ENCODE results near the gene SNW1. TPM values are rescaled to one million over a fixed set of nuclear protein-coding genes. Genes with fewer than 3 reads are reported as not detected.

SNW1 gene
- total RNA-seq: 10 to 100 TPM; 18.4 to 33.8 TPM
- 10 to 100 TPM; 17.3 to 18.4 TPM for polyA plus RNA-seq

DNA sequence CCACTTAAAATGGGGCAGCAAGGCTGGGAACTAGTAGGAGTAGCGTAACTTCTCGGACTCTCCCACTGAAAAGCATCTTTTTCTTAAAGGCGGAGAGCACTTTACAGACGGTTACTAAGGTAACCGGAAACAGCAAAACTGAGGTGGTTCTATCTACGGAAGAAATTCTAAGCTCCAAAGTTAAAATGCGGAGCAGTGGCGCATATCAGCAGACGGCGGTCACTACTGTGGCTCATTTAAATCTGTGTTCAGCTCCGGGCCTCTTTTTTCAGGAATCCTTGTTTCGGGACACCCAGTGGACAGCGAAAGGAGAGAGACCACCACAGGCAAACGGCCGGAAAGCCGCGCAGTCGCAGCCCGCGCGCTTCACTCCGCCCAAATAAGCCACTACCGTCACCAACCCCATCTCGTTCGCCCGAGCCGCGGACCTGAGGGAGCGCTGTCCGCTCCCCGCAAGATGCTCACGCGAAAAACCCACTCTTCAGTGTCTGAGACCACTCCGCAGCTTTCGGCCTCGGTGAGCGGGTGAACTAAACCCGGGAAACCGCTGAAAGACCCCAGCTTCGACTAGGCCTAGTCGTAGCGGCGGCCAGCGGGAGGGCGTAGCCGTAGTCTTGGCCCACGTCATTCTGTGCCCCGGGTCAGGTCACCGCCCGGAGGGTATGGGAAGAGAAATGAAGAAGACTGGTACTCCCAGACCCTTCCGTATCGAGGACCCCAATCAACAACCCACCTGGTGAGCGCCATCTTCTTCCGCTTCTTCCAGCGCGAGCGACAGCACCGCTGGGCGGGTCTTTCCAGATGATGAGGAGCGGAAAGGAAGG is at the start of gene SNW1:
Gene SNW1, minus strand, starts transcription at position 776 of the 824 bp plus-strand sequence. Its CDS starts 29 bp downstream, at position 747.
- TF ChIP-seq, protein P1, sequence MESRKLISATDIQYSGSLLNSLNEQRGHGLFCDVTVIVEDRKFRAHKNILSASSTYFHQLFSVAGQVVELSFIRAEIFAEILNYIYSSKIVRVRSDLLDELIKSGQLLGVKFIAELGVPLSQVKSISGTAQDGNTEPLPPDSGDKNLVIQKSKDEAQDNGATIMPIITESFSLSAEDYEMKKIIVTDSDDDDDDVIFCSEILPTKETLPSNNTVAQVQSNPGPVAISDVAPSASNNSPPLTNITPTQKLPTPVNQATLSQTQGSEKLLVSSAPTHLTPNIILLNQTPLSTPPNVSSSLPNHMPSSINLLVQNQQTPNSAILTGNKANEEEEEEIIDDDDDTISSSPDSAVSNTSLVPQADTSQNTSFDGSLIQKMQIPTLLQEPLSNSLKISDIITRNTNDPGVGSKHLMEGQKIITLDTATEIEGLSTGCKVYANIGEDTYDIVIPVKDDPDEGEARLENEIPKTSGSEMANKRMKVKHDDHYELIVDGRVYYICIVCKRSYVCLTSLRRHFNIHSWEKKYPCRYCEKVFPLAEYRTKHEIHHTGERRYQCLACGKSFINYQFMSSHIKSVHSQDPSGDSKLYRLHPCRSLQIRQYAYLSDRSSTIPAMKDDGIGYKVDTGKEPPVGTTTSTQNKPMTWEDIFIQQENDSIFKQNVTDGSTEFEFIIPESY (IDR thresholded peaks at IDR 0.05): no peak
- TF ChIP-seq YY1 (IDR thresholded peaks at IDR 0.05) (peak; percentile 98), GABPA (IDR thresholded peaks at IDR 0.05 in 1 of 2, conservative IDR thresholded peaks at IDR 0.05 in 1 of 2) (peak; percentile 38 to 88)
- TF ChIP-seq, protein P2, sequence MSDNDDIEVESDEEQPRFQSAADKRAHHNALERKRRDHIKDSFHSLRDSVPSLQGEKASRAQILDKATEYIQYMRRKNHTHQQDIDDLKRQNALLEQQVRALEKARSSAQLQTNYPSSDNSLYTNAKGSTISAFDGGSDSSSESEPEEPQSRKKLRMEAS (IDR thresholded peaks at IDR 0.05): peak; percentile 44
- Histone ChIP-seq H3K9ac (ENCODE audit: low read depth in 1 of 2, low read length in 2 of 2) (peak within 1 kb of the TSS; percentile 79 to 89), H3K4me1 (ENCODE audit: control insufficient read depth in 4 of 4, insufficient read depth in 4 of 4, low read length in 3 of 4) (peaks cover 7 to 19% (median 10%) of the 10 kb centered on the region in 4 donors), H3K36me3 (ENCODE audit: control insufficient read depth in 4 of 4, insufficient read depth in 3 of 4, low read depth in 1 of 4, low read length in 3 of 4) (peaks cover 0 to 2% (median 0%) of the 10 kb centered on the region in 4 donors), H3K27ac (ENCODE audit: low read depth in 1 of 2, low read length in 2 of 2) (peak within 1 kb of the TSS; percentile 82 to 85), H3K9me3 (ENCODE audit: control insufficient read depth in 4 of 4, low read length in 3 of 4) (no peaks in the 10 kb centered on the region), H3K27me3 (ENCODE audit: control insufficient read depth in 4 of 4, insufficient read depth in 4 of 4, low read length in 3 of 4) (no peaks in the 10 kb centered on the region), H3K4me3 (ENCODE audit: low read depth in 1 of 3, low read length in 3 of 3) (peak within 1 kb of the TSS; percentile 78 to 96 (median 93))
- peak; percentile 71 for DNase-seq (ENCODE audit: low spot score)
- under 1% methylated on average over 60 of the region's 60 CpGs for WGBS

DNA sequence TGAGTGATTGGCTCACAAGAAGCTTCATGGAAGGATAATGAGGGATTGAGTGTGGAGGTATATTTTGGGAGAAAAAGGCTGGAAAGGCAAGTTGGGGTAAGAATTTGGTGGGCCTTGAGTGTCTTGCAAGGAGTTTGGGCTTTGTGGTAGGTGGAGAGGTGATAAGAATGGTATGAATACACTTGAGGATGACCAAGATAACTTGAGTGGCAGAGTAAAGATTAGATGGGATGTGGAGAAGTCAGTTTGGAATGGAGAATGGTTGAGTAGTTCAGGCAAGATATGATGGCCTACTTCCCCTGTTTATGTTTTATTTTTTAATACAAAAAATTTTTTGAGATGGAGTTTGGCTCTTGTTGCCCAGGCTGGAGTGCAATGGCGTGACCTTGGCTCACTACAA is 48.1 kb upstream of the SNW1 start:
- no peaks in the 10 kb centered on the region for H3K27me3 ChIP-seq (ENCODE audit: control insufficient read depth in 4 of 4, insufficient read depth in 4 of 4, low read length in 3 of 4)
- no peaks in the 10 kb centered on the region for H3K4me1 ChIP-seq (ENCODE audit: control insufficient read depth in 4 of 4, insufficient read depth in 4 of 4, low read length in 3 of 4)
- no peaks in the 10 kb centered on the region for H3K36me3 ChIP-seq (ENCODE audit: control insufficient read depth in 4 of 4, insufficient read depth in 3 of 4, low read depth in 1 of 4, low read length in 3 of 4)
- H3K4me3 ChIP-seq (ENCODE audit: low read depth in 1 of 3, low read length in 3 of 3): no peak overlapping the region
- WGBS: 98% methylated on average over 1 of the region's 1 CpG
- DNase-seq (ENCODE audit: low spot score): no peak
- H3K9ac ChIP-seq (ENCODE audit: low read depth in 1 of 2, low read length in 2 of 2): no peak overlapping the region
- TF ChIP-seq FOXA1 (IDR thresholded peaks at IDR 0.05): no peak
- no peak for TF ChIP-seq NR2F2 (IDR thresholded peaks at IDR 0.05)
- TF ChIP-seq HNF4G (IDR thresholded peaks at IDR 0.05): no peak
- TF ChIP-seq TAF1 (conservative IDR thresholded peaks at IDR 0.05): no peak
- TF ChIP-seq YY1 (IDR thresholded peaks at IDR 0.05): no peak
- TF ChIP-seq RXRA (IDR thresholded peaks at IDR 0.05): no peak
- TF ChIP-seq SP1 (IDR thresholded peaks at IDR 0.05): no peak
- no peak overlapping the region for H3K27ac ChIP-seq (ENCODE audit: low read depth in 1 of 2, low read length in 2 of 2)
- no peaks in the 10 kb centered on the region for H3K9me3 ChIP-seq (ENCODE audit: control insufficient read depth in 4 of 4, low read length in 3 of 4)

DNA sequence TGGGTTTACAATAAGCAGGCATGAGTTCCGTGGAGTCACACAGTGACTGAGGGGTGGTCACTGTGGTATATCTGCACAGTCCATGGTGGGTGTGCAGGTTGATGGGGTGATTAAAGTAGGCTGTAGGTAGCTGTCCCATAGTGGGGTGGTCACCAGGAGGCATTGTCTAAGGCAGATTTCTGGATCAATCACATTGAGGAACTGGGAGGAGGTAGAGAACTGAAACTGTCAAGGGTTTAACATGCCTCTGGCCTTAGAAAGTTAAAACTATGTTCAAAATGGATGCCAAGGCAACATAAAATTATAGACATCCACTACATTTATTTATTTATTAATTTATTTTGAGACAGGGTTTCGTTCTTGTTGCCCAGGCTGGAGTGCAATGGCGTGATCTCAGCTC is 47.3 kb upstream of the SNW1 start:
- H3K4me1 ChIP-seq (ENCODE audit: control insufficient read depth in 4 of 4, insufficient read depth in 4 of 4, low read length in 3 of 4): no peaks in the 10 kb centered on the region
- no peaks in the 10 kb centered on the region for H3K9me3 ChIP-seq (ENCODE audit: control insufficient read depth in 4 of 4, low read length in 3 of 4)
- TF ChIP-seq, protein P3, sequence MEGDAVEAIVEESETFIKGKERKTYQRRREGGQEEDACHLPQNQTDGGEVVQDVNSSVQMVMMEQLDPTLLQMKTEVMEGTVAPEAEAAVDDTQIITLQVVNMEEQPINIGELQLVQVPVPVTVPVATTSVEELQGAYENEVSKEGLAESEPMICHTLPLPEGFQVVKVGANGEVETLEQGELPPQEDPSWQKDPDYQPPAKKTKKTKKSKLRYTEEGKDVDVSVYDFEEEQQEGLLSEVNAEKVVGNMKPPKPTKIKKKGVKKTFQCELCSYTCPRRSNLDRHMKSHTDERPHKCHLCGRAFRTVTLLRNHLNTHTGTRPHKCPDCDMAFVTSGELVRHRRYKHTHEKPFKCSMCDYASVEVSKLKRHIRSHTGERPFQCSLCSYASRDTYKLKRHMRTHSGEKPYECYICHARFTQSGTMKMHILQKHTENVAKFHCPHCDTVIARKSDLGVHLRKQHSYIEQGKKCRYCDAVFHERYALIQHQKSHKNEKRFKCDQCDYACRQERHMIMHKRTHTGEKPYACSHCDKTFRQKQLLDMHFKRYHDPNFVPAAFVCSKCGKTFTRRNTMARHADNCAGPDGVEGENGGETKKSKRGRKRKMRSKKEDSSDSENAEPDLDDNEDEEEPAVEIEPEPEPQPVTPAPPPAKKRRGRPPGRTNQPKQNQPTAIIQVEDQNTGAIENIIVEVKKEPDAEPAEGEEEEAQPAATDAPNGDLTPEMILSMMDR (IDR thresholded peaks at IDR 0.05; ENCODE audit: low read depth, low read length, missing input control): no peak
- TF ChIP-seq FOXA1 (IDR thresholded peaks at IDR 0.05) (no peak), FOXA2 (IDR thresholded peaks at IDR 0.05) (no peak)
- TF ChIP-seq, protein P4, sequence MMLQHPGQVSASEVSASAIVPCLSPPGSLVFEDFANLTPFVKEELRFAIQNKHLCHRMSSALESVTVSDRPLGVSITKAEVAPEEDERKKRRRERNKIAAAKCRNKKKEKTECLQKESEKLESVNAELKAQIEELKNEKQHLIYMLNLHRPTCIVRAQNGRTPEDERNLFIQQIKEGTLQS (IDR thresholded peaks at IDR 0.05): no peak
- H3K27me3 ChIP-seq (ENCODE audit: control insufficient read depth in 4 of 4, insufficient read depth in 4 of 4, low read length in 3 of 4): no peaks in the 10 kb centered on the region
- no peak overlapping the region for H3K27ac ChIP-seq (ENCODE audit: low read depth in 1 of 2, low read length in 2 of 2)
- no peak overlapping the region for H3K9ac ChIP-seq (ENCODE audit: low read depth in 1 of 2, low read length in 2 of 2)
- WGBS: 97% methylated on average over 3 of the region's 3 CpGs
- no peak overlapping the region for H3K4me3 ChIP-seq (ENCODE audit: low read depth in 1 of 3, low read length in 3 of 3)
- no peak for DNase-seq (ENCODE audit: low spot score)
- H3K36me3 ChIP-seq (ENCODE audit: control insufficient read depth in 4 of 4, insufficient read depth in 3 of 4, low read depth in 1 of 4, low read length in 3 of 4): no peaks in the 10 kb centered on the region
